ENCODE results near the gene NKX2-8. TPM values are rescaled to one million over a fixed set of nuclear protein-coding genes. Genes with fewer than 3 reads are reported as not detected.

NKX2-8 gene
- total and polyA plus RNA-seq, 8 donors: 1.4 TPM; not detected in 7

GRCh38 chr14:36583242-36583892 is 953 bp upstream of the NKX2-8 start:
- no peak for TF ChIP-seq POLR2AphosphoS5 (IDR thresholded peaks at IDR 0.05)
- no peak for TF ChIP-seq CTCF (IDR thresholded peaks at IDR 0.05)
- no peak for TF ChIP-seq POLR2A (IDR thresholded peaks at IDR 0.05)
- no peak for TF ChIP-seq EP300 (IDR thresholded peaks at IDR 0.05)
- Histone ChIP-seq H3K27ac (no peak overlapping the region), H3K4me1 (peaks cover 25 to 42% (median 34%) of the 10 kb centered on the region in 4 donors), H3K36me3 (no peaks in the 10 kb centered on the region), H3K4me3 (no peak overlapping the region), H3K9me3 (no peaks in the 10 kb centered on the region), H3K27me3 (peaks cover 39 to 97% (median 65%) of the 10 kb centered on the region in 3 donors)
- intact Hi-C loops (cut with DNase I; ENCODE audit: low total_unique reads): no loop called here
- no peak for DNase-seq
- WGBS, 5 donors: 5 to 16% (median 14%) methylated on average over 20 to 33 of the region's 33 CpGs

GRCh38 chr14:36582874-36583241 is 444 bp upstream of the NKX2-8 start:
- H3K27ac ChIP-seq: no peak overlapping the region
- DNase-seq: no peak
- H3K27me3 ChIP-seq: peaks cover 39 to 97% (median 65%) of the 10 kb centered on the region in 3 donors
- intact Hi-C loops (cut with DNase I; ENCODE audit: low total_unique reads): no loop called here
- H3K36me3 ChIP-seq: no peaks in the 10 kb centered on the region
- TF ChIP-seq POLR2AphosphoS5 (IDR thresholded peaks at IDR 0.05) (no peak), CTCF (IDR thresholded peaks at IDR 0.05) (no peak), EP300 (IDR thresholded peaks at IDR 0.05) (no peak), POLR2A (IDR thresholded peaks at IDR 0.05) (no peak)
- WGBS, 5 donors: 2 to 7% (median 4%) methylated on average over 13 to 15 of the region's 15 CpGs
- H3K9me3 ChIP-seq: no peaks in the 10 kb centered on the region
- peak overlapping the region in 3 of 4 donors; percentile 31 to 68 (median 49) for H3K4me3 ChIP-seq
- peaks cover 25 to 42% (median 34%) of the 10 kb centered on the region in 4 donors for H3K4me1 ChIP-seq

GRCh38 chr14:36580856-36581831 is 1.3 kb downstream of the NKX2-8 start:
- H3K9me3 ChIP-seq: no peaks in the 10 kb centered on the region
- TF ChIP-seq EP300 (IDR thresholded peaks at IDR 0.05) (no peak), POLR2AphosphoS5 (IDR thresholded peaks at IDR 0.05) (no peak), CTCF (IDR thresholded peaks at IDR 0.05) (no peak), POLR2A (IDR thresholded peaks at IDR 0.05) (no peak)
- H3K4me3 ChIP-seq: peak overlapping the region; percentile 44 to 68 (median 46)
- 0 to 2% (median 2%) methylated on average over 34 to 103 of the region's 103 CpGs for WGBS, 5 donors
- peak in 1 of 2 donors; percentile 62 for DNase-seq
- intact Hi-C loops (cut with DNase I; ENCODE audit: low total_unique reads): no loop called here
- no peaks in the 10 kb centered on the region for H3K36me3 ChIP-seq
- H3K4me1 ChIP-seq: peaks cover 25 to 42% (median 34%) of the 10 kb centered on the region in 4 donors
- no peak overlapping the region for H3K27ac ChIP-seq
- H3K27me3 ChIP-seq: peaks cover 43 to 100% (median 72%) of the 10 kb centered on the region in 3 donors

GRCh38 chr14:36580141-36580855 is 2.1 kb downstream of the NKX2-8 start:
- Histone ChIP-seq H3K27ac (no peak overlapping the region), H3K9me3 (no peaks in the 10 kb centered on the region), H3K36me3 (no peaks in the 10 kb centered on the region), H3K27me3 (peaks cover 43 to 100% (median 72%) of the 10 kb centered on the region in 3 donors), H3K4me3 (peak overlapping the region in 2 of 4 donors; percentile 49 to 68), H3K4me1 (peaks cover 25 to 42% (median 34%) of the 10 kb centered on the region in 4 donors)
- DNase-seq: no peak
- intact Hi-C loops (cut with DNase I; ENCODE audit: low total_unique reads): no loop called here
- WGBS, 5 donors: 6 to 11% (median 10%) methylated on average over 34 to 51 of the region's 51 CpGs
- TF ChIP-seq CTCF (IDR thresholded peaks at IDR 0.05) (no peak), EP300 (IDR thresholded peaks at IDR 0.05) (no peak), POLR2AphosphoS5 (IDR thresholded peaks at IDR 0.05) (no peak), POLR2A (IDR thresholded peaks at IDR 0.05) (no peak)

Data from stomach (tissue), 9 donors.